ENCODE measurements around the gene ZNF107. TPM values are rescaled to one million over a fixed set of nuclear protein-coding genes. Genes with fewer than 3 reads are reported as not detected.
"Not testable (repeated sequence)": the region's sequence is repeated elsewhere in the genome, so short reads cannot be mapped to it uniquely, and the experiment has no call there.

The ZNF107 gene
- total RNA-seq, 2 donors from 2014 or later: 4.1 to 5.5 TPM

DNA sequence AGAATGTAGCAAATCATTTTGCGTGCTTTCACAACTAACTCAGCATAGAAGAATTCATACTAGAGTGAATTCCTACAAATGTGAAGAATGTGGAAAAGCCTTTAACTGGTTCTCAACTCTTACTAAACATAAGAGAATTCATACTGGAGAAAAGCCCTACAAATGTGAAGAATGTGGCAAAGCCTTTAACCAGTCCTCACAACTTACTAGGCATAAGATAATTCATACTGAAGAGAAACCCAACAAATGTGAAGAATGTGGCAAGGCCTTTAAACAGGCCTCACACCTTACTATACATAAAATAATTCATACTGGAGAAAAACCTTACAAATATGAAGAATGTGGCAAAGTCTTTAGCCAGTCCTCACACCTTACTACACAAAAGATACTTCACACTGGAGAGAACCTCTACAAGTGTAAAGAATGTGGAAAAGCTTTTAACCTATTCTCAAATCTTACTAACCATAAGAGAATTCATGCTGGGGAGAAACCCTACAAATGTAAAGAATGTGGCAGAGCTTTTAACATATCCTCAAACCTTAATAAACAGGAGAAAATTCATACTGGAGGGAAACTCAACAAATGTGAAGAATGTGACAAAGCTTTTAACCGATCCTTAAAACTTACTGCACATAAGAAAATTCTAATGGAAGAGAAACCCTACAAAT, 40.8 kb downstream of the ZNF107 start:
- no peak for DNase-seq
- H3K9me3 ChIP-seq: no peaks in the 10 kb centered on the region
- H3K27ac ChIP-seq: no peak overlapping the region
- no peaks in the 10 kb centered on the region for H3K27me3 ChIP-seq
- H3K9ac ChIP-seq (ENCODE audit: low read depth in 2 of 2, low read length in 2 of 2): no peak overlapping the region
- H3K4me3 ChIP-seq: no peak overlapping the region
- intact Hi-C loops (cut with DNase I): no loop called here
- TF ChIP-seq CTCF (IDR thresholded peaks at IDR 0.05): no peak
- no peaks in the 10 kb centered on the region for H3K36me3 ChIP-seq
- H3K4me1 ChIP-seq: no peaks in the 10 kb centered on the region

DNA sequence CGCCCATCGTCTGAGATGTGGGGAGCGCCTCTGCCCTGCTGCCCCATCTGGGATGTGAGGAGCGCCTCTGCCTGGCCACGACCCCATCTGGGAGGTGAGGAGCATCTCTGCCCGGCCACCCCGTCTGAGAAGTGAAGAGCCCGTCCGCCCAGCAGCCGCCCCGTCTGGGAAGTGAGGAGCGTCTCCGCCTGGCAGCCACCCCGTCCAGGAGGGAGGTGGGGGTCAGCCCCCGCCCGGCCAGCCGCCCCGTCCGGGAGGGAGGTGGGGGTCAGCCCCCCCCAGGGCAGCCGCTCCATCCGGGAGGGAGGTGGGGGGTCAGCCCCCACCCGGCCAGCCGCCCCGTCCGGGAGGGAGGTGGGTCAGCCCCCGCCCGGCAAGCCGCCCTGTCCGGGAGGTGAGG, 52.0 kb downstream of the ZNF107 start:
- H3K4me1 ChIP-seq; intact Hi-C loops (cut with DNase I); DNase-seq; H3K27ac ChIP-seq; H3K36me3 ChIP-seq; H3K4me3 ChIP-seq; H3K9ac ChIP-seq (ENCODE audit: low read depth in 2 of 2, low read length in 2 of 2); H3K27me3 ChIP-seq; H3K9me3 ChIP-seq: not testable (repeated sequence)

- Histone ChIP-seq H3K27me3 (no peaks in the 10 kb centered on the region), H3K9ac (ENCODE audit: low read depth in 2 of 2, low read length in 2 of 2) (no peak overlapping the region), H3K9me3 (no peaks in the 10 kb centered on the region), H3K27ac (no peak overlapping the region), H3K4me1 (no peaks in the 10 kb centered on the region), H3K4me3 (no peak overlapping the region), H3K36me3 (no peaks in the 10 kb centered on the region)
- no peak for DNase-seq
- TF ChIP-seq CTCF (IDR thresholded peaks at IDR 0.05): no peak
- intact Hi-C loops (cut with DNase I): no loop called here
Measured at GRCh38 chr7:64729089-64729848, 63.3 kb downstream of the ZNF107 start.

DNA sequence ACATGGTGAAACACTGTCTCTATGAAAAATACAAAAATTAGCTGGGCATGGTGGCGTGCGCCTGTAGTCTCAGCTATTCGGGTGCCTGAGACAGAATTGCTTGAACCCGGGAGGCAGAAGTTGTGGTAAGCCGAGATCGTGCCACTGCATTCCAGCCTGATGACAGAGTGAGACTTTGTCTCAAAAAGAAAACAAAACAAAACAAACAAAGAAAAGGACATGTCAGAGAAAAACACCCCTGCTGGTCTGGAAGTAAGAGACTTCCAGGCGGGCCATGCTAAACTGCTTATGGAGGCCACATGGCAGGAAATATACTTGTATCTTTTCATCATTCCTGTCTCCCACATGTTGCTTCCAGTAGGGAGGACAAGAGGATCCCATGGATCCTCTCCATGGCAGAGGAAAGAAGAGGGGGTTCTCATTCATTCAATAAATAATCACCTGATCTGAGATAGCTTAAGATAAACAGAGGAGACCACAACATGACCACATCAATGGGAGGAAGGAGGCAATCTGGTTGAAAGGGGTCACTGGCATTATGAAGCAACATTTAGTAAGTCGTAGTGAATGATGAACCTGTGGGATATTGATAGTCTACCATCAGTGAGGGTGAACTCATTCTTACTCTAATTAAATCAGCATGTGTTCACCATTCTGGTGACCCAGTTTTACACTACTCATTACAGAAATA, 67.8 kb downstream of the ZNF107 start:
- no peak for DNase-seq
- H3K36me3 ChIP-seq: no peaks in the 10 kb centered on the region
- H3K4me3 ChIP-seq: no peak overlapping the region
- intact Hi-C loops (cut with DNase I): no loop called here
- no peak overlapping the region for H3K9ac ChIP-seq (ENCODE audit: low read depth in 2 of 2, low read length in 2 of 2)
- no peaks in the 10 kb centered on the region for H3K9me3 ChIP-seq
- H3K27me3 ChIP-seq: no peaks in the 10 kb centered on the region
- TF ChIP-seq CTCF (IDR thresholded peaks at IDR 0.05): no peak
- no peaks in the 10 kb centered on the region for H3K4me1 ChIP-seq
- H3K27ac ChIP-seq: no peak overlapping the region

GRCh38 chr7:64736575-64736974, 70.6 kb downstream of the ZNF107 start:
- no peaks in the 10 kb centered on the region for H3K9me3 ChIP-seq
- H3K27me3 ChIP-seq: no peaks in the 10 kb centered on the region
- H3K36me3 ChIP-seq: no peaks in the 10 kb centered on the region
- DNase-seq: no peak
- intact Hi-C loops (cut with DNase I): no loop called here
- no peaks in the 10 kb centered on the region for H3K4me1 ChIP-seq
- no peak overlapping the region for H3K9ac ChIP-seq (ENCODE audit: low read depth in 2 of 2, low read length in 2 of 2)
- no peak overlapping the region for H3K27ac ChIP-seq
- no peak for TF ChIP-seq CTCF (IDR thresholded peaks at IDR 0.05)
- H3K4me3 ChIP-seq: no peak overlapping the region

GRCh38 chr7:64738403-64738802, 72.5 kb downstream of the ZNF107 start:
- DNase-seq: not testable (repeated sequence)

GRCh38 chr7:64738953-64739352, 73.0 kb downstream of the ZNF107 start:
- H3K36me3 ChIP-seq; DNase-seq; H3K9me3 ChIP-seq; H3K4me1 ChIP-seq; H3K27ac ChIP-seq; H3K9ac ChIP-seq (ENCODE audit: low read depth in 2 of 2, low read length in 2 of 2); H3K4me3 ChIP-seq; intact Hi-C loops (cut with DNase I); H3K27me3 ChIP-seq: not testable (repeated sequence)

More at GRCh38 chr7:64738403-64738802, 72.5 kb downstream of the ZNF107 start:
- intact Hi-C loops (cut with DNase I); H3K4me1 ChIP-seq; H3K4me3 ChIP-seq; H3K36me3 ChIP-seq; H3K27me3 ChIP-seq; H3K9ac ChIP-seq (ENCODE audit: low read depth in 2 of 2, low read length in 2 of 2); H3K27ac ChIP-seq; H3K9me3 ChIP-seq: not testable (repeated sequence)

Measured in colonic mucosa (tissue), 4 donors.